H1 (cell line): ENCODE measurements around the gene ACACB. TPM values are rescaled to one million over a fixed set of nuclear protein-coding genes. Genes with fewer than 3 reads are reported as not detected.

ENCODE experiments used
- CTCF ChIA-PET: fragments of 300-600 bp; sonication (Branson Sonifier 250); formaldehyde crosslinking; loops from one replicate; lab custom pipeline; 2021; ENCODE audit not compliant: partially characterized antibody; lab: Charles Lee
- POLR2A ChIA-PET: fragments of 300-600 bp; sonication (Branson Sonifier 250); formaldehyde crosslinking; loops from one replicate; lab custom pipeline; 2021; ENCODE audit warnings: inconsistent platforms; ENCODE audit not compliant: partially characterized antibody; lab: Charles Lee
- DNase-seq, 2 experiments: peaks; one replicate each; pipeline versions ENCODE4 v3.0.0 to v3.0.0-alpha.2; 2010 to 2022; ENCODE audit warnings: low spot score in 2 of 2, low read depth in 1 of 2, mixed read lengths in 1 of 2
- FAIRE-seq: peaks from 2 replicates; lab custom pipeline; 2011; peaks lifted over from hg19 to GRCh38; lab: Jason Lieb, UNC
- H2AFZ ChIP-seq: 2 replicates; pipeline ENCODE4 v1.8.1; 2012; ENCODE audit warnings: low read length, inconsistent platforms
- H2AK5ac ChIP-seq: 2 replicates; pipeline ENCODE4 v1.6.1; 2013; ENCODE audit warnings: low read depth, low read length
- H2BK120ac ChIP-seq: replicated peaks from 2 replicates; pipeline ENCODE3; 2013; ENCODE audit warnings: low read depth, low read length, inconsistent platforms
- H2BK12ac ChIP-seq: 2 replicates; pipeline ENCODE4 v1.6.1; 2013; ENCODE audit warnings: low read depth, low read length
- H2BK15ac ChIP-seq: 2 replicates; pipeline ENCODE4 v1.6.1; 2013; ENCODE audit warnings: low read length
- H2BK20ac ChIP-seq: 2 replicates; pipeline ENCODE4 v1.6.1; 2013; ENCODE audit warnings: low read length
- H2BK5ac ChIP-seq: 2 replicates; pipeline ENCODE4 v1.6.1; 2013; ENCODE audit warnings: low read depth, low read length
- H3K14ac ChIP-seq: 2 replicates; pipeline ENCODE4 v1.6.1; 2013; ENCODE audit warnings: inconsistent platforms; ENCODE audit not compliant: insufficient read length
- H3K18ac ChIP-seq: 2 replicates; pipeline ENCODE4 v1.6.1; 2013; ENCODE audit warnings: low read length; ENCODE audit errors: extremely low read depth
- H3K23ac ChIP-seq: 2 replicates; pipeline ENCODE4 v1.6.1; 2013; ENCODE audit warnings: inconsistent platforms; ENCODE audit not compliant: insufficient read length
- H3K23me2 ChIP-seq: 2 replicates; pipeline ENCODE4 v1.6.1; 2013; ENCODE audit warnings: low read depth, low read length
- H3K27ac ChIP-seq: 2 replicates; pipeline ENCODE4 v1.6.1; 2011; ENCODE audit warnings: low read depth, low read length, inconsistent platforms
- H3K27me3 ChIP-seq, 4 experiments: replicated peaks in 1 of 4; 1 replicate in 1 of 4; 2 replicates in 3 of 4; pipeline versions ENCODE4 v1.6.1 to v1.8.1; 2011 to 2013; ENCODE audit warnings: low read length in 3 of 4, mild to moderate bottlenecking in 3 of 4, inconsistent platforms in 2 of 4, mixed read lengths in 2 of 4, moderate library complexity in 1 of 4; ENCODE audit not compliant: control insufficient read depth in 3 of 4, insufficient read depth in 3 of 4; ENCODE audit errors: extremely low read depth in 1 of 4
- H3K36me3 ChIP-seq, 4 experiments: 2 replicates each; pipeline versions ENCODE4 v1.6.1 to v1.8.1; 2011 to 2013; ENCODE audit warnings: mild to moderate bottlenecking in 4 of 4, low read length in 3 of 4, moderate library complexity in 2 of 4, control low read depth in 1 of 4, inconsistent platforms in 1 of 4; ENCODE audit not compliant: insufficient read depth in 4 of 4, control insufficient read depth in 2 of 4
- H3K4ac ChIP-seq: replicated peaks from 2 replicates; pipeline ENCODE3; 2013; ENCODE audit warnings: low read length, low read depth, mixed read lengths, inconsistent platforms; ENCODE audit not compliant: insufficient read length
- H3K4me1 ChIP-seq, 4 experiments: replicated peaks in 1 of 4; 1 replicate in 1 of 4; 2 replicates in 3 of 4; pipeline versions ENCODE4 v1.6.1 to v1.8.1; 2011 to 2013; ENCODE audit warnings: low read length in 3 of 4, inconsistent platforms in 2 of 4, mixed read lengths in 1 of 4; ENCODE audit not compliant: insufficient read depth in 4 of 4, control insufficient read depth in 3 of 4
- H3K4me2 ChIP-seq, 2 experiments: 2 replicates each; pipeline versions ENCODE4 v1.6.1 to v1.8.1; 2011 to 2013; ENCODE audit warnings: low read depth in 2 of 2, low read length in 2 of 2, control low read depth in 1 of 2, inconsistent platforms in 1 of 2, mild to moderate bottlenecking in 1 of 2; ENCODE audit not compliant: insufficient read depth in 1 of 2
- H3K4me3 ChIP-seq, 4 experiments: fragments of 200-600, 300-600 bp in 1 of 4; sonication (generic), shearing (Covaris generic), sonication (Bioruptor Twin) in 1 of 4; 2 replicates each; pipeline versions ENCODE4 v1.5.1 to v1.8.1; 2011 to 2016; ENCODE audit warnings: low read length in 4 of 4, low read depth in 3 of 4, control low read depth in 2 of 4, inconsistent platforms in 2 of 4, mild to moderate bottlenecking in 2 of 4, mixed read lengths in 1 of 4, moderate library complexity in 1 of 4; ENCODE audit not compliant: insufficient read depth in 2 of 4; ENCODE audit errors: extremely low read depth in 1 of 4
- H3K56ac ChIP-seq: replicated peaks from 2 replicates; pipeline ENCODE3; 2013; ENCODE audit warnings: low read depth, mild to moderate bottlenecking, mixed read lengths, low read length, inconsistent platforms; ENCODE audit not compliant: insufficient read length
- H3K79me1 ChIP-seq: 2 replicates; pipeline ENCODE4 v1.6.1; 2013; ENCODE audit warnings: low read depth, low read length, control low read depth
- H3K79me2 ChIP-seq, 2 experiments: 2 replicates each; pipeline versions ENCODE4 v1.6.1 to v1.8.1; 2012 to 2013; ENCODE audit warnings: low read length in 2 of 2, mild to moderate bottlenecking in 2 of 2, inconsistent platforms in 1 of 2; ENCODE audit not compliant: insufficient read depth in 2 of 2, control insufficient read depth in 1 of 2
- H3K9ac ChIP-seq, 4 experiments: replicated peaks in 1 of 4; 1 replicate in 1 of 4; 2 replicates in 3 of 4; pipeline versions ENCODE4 v1.6.1 to v1.8.1; 2011 to 2013; ENCODE audit warnings: low read depth in 3 of 4, low read length in 3 of 4, control low read depth in 2 of 4, mild to moderate bottlenecking in 2 of 4, moderate library complexity in 2 of 4, inconsistent platforms in 1 of 4; ENCODE audit errors: extremely low read depth in 1 of 4
- H3K9me3 ChIP-seq, 2 experiments: 2 replicates each; pipeline versions ENCODE4 v1.6.1 to v1.8.1; 2012 to 2013; ENCODE audit warnings: mild to moderate bottlenecking in 2 of 2, moderate library complexity in 2 of 2, control low read depth in 1 of 2, inconsistent platforms in 1 of 2, low read depth in 1 of 2, low read length in 1 of 2, mixed read lengths in 1 of 2; ENCODE audit not compliant: insufficient read depth in 2 of 2
- H4K20me1 ChIP-seq, 2 experiments: replicated peaks in 1 of 2; 2 replicates each; pipeline versions ENCODE3 to v1.8.1; 2011 to 2013; ENCODE audit warnings: inconsistent platforms in 2 of 2, low read length in 2 of 2, mild to moderate bottlenecking in 1 of 2; ENCODE audit not compliant: insufficient read depth in 2 of 2, control insufficient read depth in 1 of 2
- H4K5ac ChIP-seq: 2 replicates; pipeline ENCODE4 v1.6.1; 2013; ENCODE audit warnings: low read length, low read depth, mixed read lengths, inconsistent platforms; ENCODE audit not compliant: insufficient read length
- H4K8ac ChIP-seq: 2 replicates; pipeline ENCODE4 v1.8.0; 2013; ENCODE audit warnings: mild to moderate bottlenecking, moderate library complexity, low read length, inconsistent platforms; ENCODE audit not compliant: insufficient read depth; ENCODE audit errors: extremely low read depth
- H4K91ac ChIP-seq: replicated peaks from 2 replicates; pipeline ENCODE3; 2013; ENCODE audit warnings: low read length, mixed read lengths, inconsistent platforms; ENCODE audit not compliant: insufficient read length
- CREB1 ChIP-seq: IDR thresholded peaks from 2 replicates; pipeline ENCODE4 v1.6.1; 2012; ENCODE audit warnings: inconsistent platforms
- KDM4A ChIP-seq: IDR thresholded peaks from one replicate; pipeline ENCODE4 v1.7.1; 2012; ENCODE audit warnings: low read depth, mild to moderate bottlenecking, moderate library complexity, low read length, inconsistent platforms; ENCODE audit not compliant: severe bottlenecking
- POU5F1 ChIP-seq: IDR thresholded peaks from 2 replicates; pipeline ENCODE4 v1.6.1; 2011; ENCODE audit warnings: low read depth, mild to moderate bottlenecking, low read length, moderate library complexity
- RNF2 ChIP-seq: fragments of 200-900, 300-1000 bp; sonication (generic); IDR thresholded peaks from 2 replicates; pipeline ENCODE4 v1.7.1; 2016; ENCODE audit warnings: borderline replicate concordance, low read depth, mild to moderate bottlenecking, antibody characterized with exemption, low read length; ENCODE audit not compliant: poor library complexity, severe bottlenecking; ENCODE audit errors: missing control alignments
- SAP30 ChIP-seq: fragments of 300-600 bp; sonication (generic); IDR thresholded peaks from 2 replicates; pipeline ENCODE4 v1.7.1; 2012; ENCODE audit warnings: low read length, moderate library complexity, mild to moderate bottlenecking, inconsistent platforms; ENCODE audit not compliant: insufficient read depth, insufficient replicate concordance
- WGBS, 2 experiments: shearing (Covaris generic) in 1 of 2; methylation state at CpG; one replicate each; pipeline versions ENCODE4 v1.1.6 to v1.1.7; 2013 to 2015; ENCODE audit warnings: low lambda C conversion rate in 2 of 2, mixed read lengths in 2 of 2, inconsistent platforms in 1 of 2, low coverage in 1 of 2, missing lambda C conversion rate in 1 of 2; ENCODE audit not compliant: insufficient replicate concordance in 2 of 2, insufficient coverage in 1 of 2, insufficient read length in 1 of 2; ENCODE audit errors: extremely low coverage in 1 of 2, missing lambda C conversion rate in 1 of 2; 5-methylcytosine and 5-hydroxymethylcytosine counted together
- polyA plus RNA-seq, 7 experiments: library from polyadenylated mRNA; depleted of rRNA in 3 of 7; stranded (reverse) in 5 of 7; unstranded in 2 of 7; fragments of >200 nt in 5 of 7; fragments of 200-250 nt in 2 of 7; gene quantifications; 1 replicate in 5 of 7; 2 replicates in 1 of 7; 4 replicates in 1 of 7; pipeline versions ENCODE4 v1.2.1 to v1.2.3, GENCODE V29; 2011 to 2013; ENCODE audit warnings: missing spikeins in 2 of 7, mixed read lengths in 2 of 7
- total RNA-seq: library from RNA; stranded (reverse); fragmentation: NEBNext Ultra II Directional; extraction: Animal tissue kit (Norgen Biotek cat#: 25700); gene quantifications from 2 replicates; pipeline ENCODE4 v1.2.1, GENCODE V29; 2021

ACACB gene
- total and polyA plus RNA-seq, 2 of the 8 experiments (the other 6 are each of a cell fraction or from before 2014, with no cell fraction given): 5.8 to 15.3 TPM

GRCh38 chr12:109153821-109154441 lies 37.5 kb downstream of the ACACB start:
- no peak overlapping the region for H3K14ac ChIP-seq
- no peak overlapping the region for H3K23ac ChIP-seq
- no peak overlapping the region for H4K5ac ChIP-seq
- H3K9me3 ChIP-seq: no peaks in the 10 kb centered on the region
- no peak overlapping the region for H2AK5ac ChIP-seq
- H3K9ac ChIP-seq: 0 out of 7 replicates have a peak overlapping the region, but pooled peaks of 1 of the 4 experiments have one; percentile 42
- DNase-seq (no peak), FAIRE-seq (no peak)
- no peaks in the 10 kb centered on the region for H3K79me1 ChIP-seq
- POLR2A ChIA-PET: interaction anchor here (0.5 to 1.4 kb wide), 5 partner anchors 9 to 211 kb away, joined by 3 to 4 read pairs (median 3); no protein-coding TSS in a partner anchor
- H2BK5ac ChIP-seq: no peak overlapping the region
- H3K79me2 ChIP-seq: peaks cover 0 to 5% of the 10 kb centered on the region in 2 experiments; a peak in 1 of 4 replicates
- no peak overlapping the region; the same call in 1 of the 2 replicates for H2BK15ac ChIP-seq
- H3K27ac ChIP-seq: no peak overlapping the region
- H3K23me2 ChIP-seq: peaks cover 7% of the 10 kb centered on the region
- H2BK120ac ChIP-seq: no peak overlapping the region
- H4K8ac ChIP-seq: no peak overlapping the region
- H2BK12ac ChIP-seq: no peak overlapping the region
- H2AFZ ChIP-seq: peak overlapping the region; percentile 85
- H3K4me3 ChIP-seq: peak overlapping the region; percentile 33 to 77 (median 57); a peak in 6 of 8 replicates
- no peak overlapping the region for H2BK20ac ChIP-seq
- H3K4me2 ChIP-seq: peak overlapping the region; percentile 70 to 78
- H3K4me1 ChIP-seq: peaks cover 0 to 3% (median 3%) of the 10 kb centered on the region in 4 experiments; a peak in 3 of 7 replicates
- H3K4ac ChIP-seq: no peak overlapping the region
- H3K56ac ChIP-seq: no peak overlapping the region
- H3K18ac ChIP-seq: no peak overlapping the region
- no peak overlapping the region for H4K91ac ChIP-seq
- H3K36me3 ChIP-seq: no peaks in the 10 kb centered on the region
- WGBS, 2 experiments: 43% methylated on average over 18 of the region's 18 CpGs; no CpG with 5 or more reads in 1 of the 2 experiments
- H4K20me1 ChIP-seq: peaks cover 0 to 1% of the 10 kb centered on the region in 2 experiments
- no peaks in the 10 kb centered on the region; a peak in 2 of 7 replicates for H3K27me3 ChIP-seq
- no peak for TF ChIP-seq POU5F1
- TF ChIP-seq SAP30: no peak
- no peak for TF ChIP-seq RNF2
- no peak for TF ChIP-seq CREB1
- TF ChIP-seq KDM4A: no peak
- CTCF ChIA-PET: interaction anchor here (1.6 kb wide), 1 partner anchor 19 kb away, joined by 6 read pairs; no protein-coding TSS in a partner anchor
